Ishikawa (cell line): ENCODE data around the gene PHYHD1.

ENCODE experiments used
- CEBPB ChIP-seq: IDR thresholded peaks from 2 replicates; pipeline ENCODE4 v1.6.1; 2012
- CREB1 ChIP-seq: IDR thresholded peaks from 2 replicates; pipeline ENCODE4 v1.6.1; 2012; ENCODE audit warnings: low read depth
- EGR1 ChIP-seq: IDR thresholded peaks from 2 replicates; pipeline ENCODE4 v1.6.1; 2012
- EP300 ChIP-seq: IDR thresholded peaks from 2 replicates; pipeline ENCODE4 v1.6.1; 2012; ENCODE audit warnings: borderline replicate concordance
- FOXM1 ChIP-seq: IDR thresholded peaks from 2 replicates; pipeline ENCODE4 v1.6.1; 2012; ENCODE audit warnings: low read depth, borderline replicate concordance
- NFIC ChIP-seq: IDR thresholded peaks from 2 replicates; pipeline ENCODE4 v1.6.1; 2012
- RAD21 ChIP-seq: IDR thresholded peaks from 2 replicates; pipeline ENCODE4 v1.6.1; 2012; ENCODE audit warnings: low read depth
- REST ChIP-seq: IDR thresholded peaks from 2 replicates; pipeline ENCODE4 v1.6.1; 2012; ENCODE audit warnings: low read depth, mild to moderate bottlenecking
- TAF1 ChIP-seq: IDR thresholded peaks from 2 replicates; pipeline ENCODE4 v1.6.1; 2012; ENCODE audit warnings: low read depth, mild to moderate bottlenecking
- TCF12 ChIP-seq: IDR thresholded peaks from 2 replicates; pipeline ENCODE4 v1.6.1; 2012; ENCODE audit warnings: low read depth
- TEAD4 ChIP-seq: IDR thresholded peaks from 2 replicates; pipeline ENCODE4 v1.6.1; 2012
- YY1 ChIP-seq: IDR thresholded peaks from 2 replicates; pipeline ENCODE4 v1.6.1; 2012; ENCODE audit warnings: low read depth
- ZBTB7A ChIP-seq: IDR thresholded peaks from 2 replicates; pipeline ENCODE4 v1.6.1; 2012; ENCODE audit warnings: low read depth
- TF ChIP-seq, protein P1 (sequence below): IDR thresholded peaks from 2 replicates; pipeline ENCODE4 v1.6.1; 2012
- TF ChIP-seq, protein P2 (sequence below): IDR thresholded peaks from 2 replicates; pipeline ENCODE4 v1.6.1; 2012

The PHYHD1 gene

DNA sequence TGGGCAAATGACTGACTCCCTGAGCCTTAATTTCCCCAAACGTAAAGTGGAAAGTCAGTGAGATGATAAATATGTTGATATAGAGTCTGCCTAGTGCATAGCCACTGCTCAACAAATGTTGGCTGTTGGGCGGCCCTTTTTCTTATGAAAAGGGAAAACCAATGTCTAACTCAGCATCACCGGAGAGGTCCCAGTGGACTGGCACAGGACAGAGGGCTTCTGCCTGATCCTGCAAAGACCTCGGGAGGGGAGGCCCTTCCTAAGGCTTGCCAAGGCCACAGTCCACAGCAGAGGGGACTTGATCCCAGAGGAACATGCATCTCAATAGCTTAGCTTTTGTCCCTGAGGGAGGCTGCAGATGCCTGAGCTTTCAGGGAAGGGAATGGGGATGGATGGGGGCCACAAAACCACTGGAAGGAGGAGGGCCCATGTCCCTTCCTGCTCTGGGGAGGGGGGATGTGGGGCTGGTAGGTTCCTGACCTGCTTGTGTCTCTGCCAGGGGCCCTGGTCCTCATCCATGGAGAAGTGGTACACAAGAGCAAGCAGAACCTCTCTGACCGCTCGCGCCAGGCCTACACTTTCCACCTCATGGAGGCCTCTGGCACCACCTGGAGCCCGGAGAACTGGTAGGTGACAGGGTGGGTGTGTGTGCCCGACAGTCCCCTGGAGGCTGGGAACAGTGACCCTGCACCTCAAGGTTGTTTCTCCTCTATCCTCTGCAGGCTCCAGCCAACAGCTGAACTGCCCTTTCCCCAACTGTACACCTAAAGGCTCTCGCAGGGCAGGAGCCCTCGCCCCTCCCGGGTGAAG is 20.4 kb downstream of the PHYHD1 start:
- TF ChIP-seq TCF12 (no peak), RAD21 (no peak), CEBPB (no peak), NFIC (no peak), ZBTB7A (no peak), TEAD4 (no peak), YY1 (no peak), REST (no peak)

DNA sequence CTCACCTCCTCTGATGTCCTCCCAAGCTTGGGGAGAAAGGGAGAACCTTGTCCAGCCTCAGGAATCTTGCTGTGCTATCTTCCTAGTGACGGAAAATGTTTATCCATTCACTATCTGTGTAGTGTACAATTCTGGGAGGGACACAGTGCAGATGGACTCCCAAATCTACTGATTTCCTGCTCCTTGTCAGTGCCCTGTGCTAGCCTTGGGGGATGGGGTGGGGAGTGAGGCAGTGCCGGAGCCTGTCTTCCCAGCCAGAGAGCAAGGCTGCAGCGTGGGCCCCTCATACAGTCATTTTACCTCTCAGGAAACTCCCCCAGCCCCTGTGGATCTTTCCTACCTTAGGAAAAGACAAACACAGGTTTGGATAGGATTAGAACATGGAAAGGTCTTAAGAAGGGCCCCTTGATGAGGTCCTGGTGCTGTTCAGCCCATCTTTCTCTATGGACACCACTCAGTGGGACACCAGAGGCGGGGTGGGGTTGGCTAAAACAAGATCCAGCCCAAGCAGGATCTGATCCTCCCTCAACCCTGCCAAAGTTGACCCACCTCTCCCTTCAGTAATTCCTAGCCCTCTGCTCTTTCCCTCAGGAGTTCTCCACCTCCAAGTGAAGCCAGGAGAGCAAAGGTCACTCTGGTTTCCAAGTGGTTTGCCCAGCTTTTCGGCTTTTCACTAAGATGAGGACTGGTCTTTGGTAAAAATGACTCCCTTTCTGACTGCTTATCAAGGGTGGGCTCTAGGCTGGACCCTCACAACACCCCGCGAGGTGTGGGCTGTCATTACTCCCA is 23.2 kb downstream of the PHYHD1 start:
- TF ChIP-seq TEAD4 (no peak), YY1 (no peak), NFIC (no peak), ZBTB7A (no peak), CEBPB (no peak), RAD21 (no peak), FOXM1 (no peak), REST (no peak), EP300 (no peak), CREB1 (no peak), EGR1 (no peak)
- TF ChIP-seq, protein P1, sequence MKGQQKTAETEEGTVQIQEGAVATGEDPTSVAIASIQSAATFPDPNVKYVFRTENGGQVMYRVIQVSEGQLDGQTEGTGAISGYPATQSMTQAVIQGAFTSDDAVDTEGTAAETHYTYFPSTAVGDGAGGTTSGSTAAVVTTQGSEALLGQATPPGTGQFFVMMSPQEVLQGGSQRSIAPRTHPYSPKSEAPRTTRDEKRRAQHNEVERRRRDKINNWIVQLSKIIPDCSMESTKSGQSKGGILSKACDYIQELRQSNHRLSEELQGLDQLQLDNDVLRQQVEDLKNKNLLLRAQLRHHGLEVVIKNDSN: no peak
- TF ChIP-seq, protein P2, sequence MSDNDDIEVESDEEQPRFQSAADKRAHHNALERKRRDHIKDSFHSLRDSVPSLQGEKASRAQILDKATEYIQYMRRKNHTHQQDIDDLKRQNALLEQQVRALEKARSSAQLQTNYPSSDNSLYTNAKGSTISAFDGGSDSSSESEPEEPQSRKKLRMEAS: no peak

DNA sequence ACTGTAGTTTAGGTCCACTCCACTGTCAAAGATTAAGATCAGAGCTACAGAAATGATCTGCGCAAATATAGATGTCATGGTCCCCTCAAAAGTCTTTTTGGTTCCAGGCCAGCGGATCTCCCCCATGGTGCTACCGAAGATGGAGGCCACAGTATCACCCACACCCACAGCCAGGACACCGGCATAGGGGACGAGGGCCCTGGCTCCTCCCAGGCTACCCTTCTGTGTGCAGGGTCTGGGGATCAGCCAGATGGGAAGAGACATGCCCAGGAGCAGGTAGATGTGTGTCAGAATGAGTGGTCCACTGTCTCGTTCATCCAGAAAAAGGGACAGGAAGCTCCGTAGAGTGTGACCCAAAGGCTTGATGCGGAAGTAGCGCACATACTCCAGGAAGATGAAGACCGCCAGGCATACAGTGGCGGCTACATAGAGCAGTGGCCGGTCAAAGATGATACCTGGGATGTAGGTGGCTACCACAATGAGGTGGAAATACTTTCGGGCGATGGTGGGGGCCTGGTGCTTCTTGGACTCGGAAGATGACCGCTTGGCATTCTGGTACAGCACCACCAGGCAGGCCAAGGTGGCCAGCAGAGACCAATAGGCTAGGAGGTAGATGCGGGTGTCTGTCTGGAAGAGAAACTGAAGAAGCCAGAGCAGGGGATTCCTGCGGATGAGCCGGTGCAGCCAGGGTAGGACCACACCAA is 25.2 kb downstream of the PHYHD1 start:
- TF ChIP-seq TAF1 (no peak), FOXM1 (no peak), ZBTB7A (no peak), REST (no peak), YY1 (no peak), TEAD4 (no peak)

DNA sequence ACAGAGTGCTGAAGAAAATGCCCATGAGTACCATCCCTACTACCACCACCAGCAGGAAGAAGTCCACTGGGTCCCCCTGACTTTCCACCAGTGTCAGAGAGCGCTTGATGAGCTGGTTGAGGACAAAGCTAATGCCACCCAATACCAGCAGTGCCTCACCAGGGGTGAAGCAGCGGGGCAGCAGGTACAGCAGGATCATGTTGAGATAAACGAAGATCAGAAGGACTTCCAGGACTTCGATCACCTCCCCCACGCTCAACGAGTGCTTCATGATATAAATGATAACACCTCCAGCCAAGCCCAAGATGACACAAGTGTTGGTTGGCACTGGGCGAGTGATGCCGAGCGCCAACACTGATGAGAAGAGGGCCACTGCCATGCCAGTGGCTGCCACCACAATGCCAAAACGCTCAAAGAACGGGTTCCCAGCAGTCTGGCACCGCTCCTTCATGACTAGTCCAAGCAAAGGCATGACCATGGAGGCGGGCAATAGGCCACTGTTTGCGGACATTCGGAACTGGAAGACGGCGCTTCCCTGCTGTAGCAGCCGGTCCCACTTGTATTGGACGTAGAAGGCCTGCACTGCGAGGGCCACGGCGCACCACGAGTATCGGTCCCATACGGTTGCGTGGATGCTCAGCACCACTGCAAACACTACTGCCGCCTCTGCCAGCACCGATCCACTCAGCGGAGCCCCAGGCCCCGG is 25.9 kb downstream of the PHYHD1 start:
- TF ChIP-seq TCF12: no peak
- TF ChIP-seq, protein P1: no peak
- TF ChIP-seq ZBTB7A: no peak
- TF ChIP-seq, protein P2: no peak
- no peak for TF ChIP-seq TEAD4
- no peak for TF ChIP-seq YY1
- TF ChIP-seq TAF1: no peak
- no peak for TF ChIP-seq CEBPB
- TF ChIP-seq FOXM1: no peak
- TF ChIP-seq CREB1: no peak
- no peak for TF ChIP-seq EGR1
- no peak for TF ChIP-seq RAD21
- TF ChIP-seq EP300: no peak
- no peak for TF ChIP-seq NFIC
